Measurements from ENCODE around the gene MYCL.

MYCL gene

GRCh38 chr1:39901714-39902459, at the start of gene MYCL:
Gene MYCL, minus strand, starts transcription at chr1:39901917. Its CDS starts 483 bp downstream, at chr1:39901434.
- no peaks in the 10 kb centered on the region for H3K36me3 ChIP-seq (ENCODE audit: control insufficient read depth in 1 of 2, insufficient read depth in 2 of 2, low read length in 2 of 2)
- no peaks in the 10 kb centered on the region for H3K9me3 ChIP-seq (ENCODE audit: control insufficient read depth in 1 of 2, low read length in 2 of 2)
- H3K4me1 ChIP-seq (ENCODE audit: control insufficient read depth in 1 of 2, insufficient read depth in 2 of 2, low read length in 2 of 2): peaks cover 3 to 21% of the 10 kb centered on the region in 2 donors
- H3K4me3 ChIP-seq (ENCODE audit: low read depth in 1 of 2, low read length in 2 of 2): peak within 1 kb of the TSS; percentile 48 to 85
- no peak within 1 kb of the TSS for H3K27ac ChIP-seq (ENCODE audit: low read length)
- peaks cover 6% of the 10 kb centered on the region for H3K27me3 ChIP-seq (ENCODE audit: low read depth, low read length)

GRCh38 chr1:39949891-39950290, 48.2 kb upstream of the MYCL start:
- Histone ChIP-seq H3K4me1 (ENCODE audit: control insufficient read depth in 1 of 2, insufficient read depth in 2 of 2, low read length in 2 of 2) (peaks cover 4 to 28% of the 10 kb centered on the region in 2 donors), H3K9me3 (ENCODE audit: control insufficient read depth in 1 of 2, low read length in 2 of 2) (no peaks in the 10 kb centered on the region), H3K36me3 (ENCODE audit: control insufficient read depth in 1 of 2, insufficient read depth in 2 of 2, low read length in 2 of 2) (no peaks in the 10 kb centered on the region), H3K27me3 (ENCODE audit: low read depth, low read length) (no peaks in the 10 kb centered on the region), H3K4me3 (ENCODE audit: low read depth in 1 of 2, low read length in 2 of 2) (no peak overlapping the region), H3K27ac (ENCODE audit: low read length) (no peak overlapping the region)

- H3K4me3 ChIP-seq (ENCODE audit: low read depth in 1 of 2, low read length in 2 of 2): no peak overlapping the region
- no peaks in the 10 kb centered on the region for H3K9me3 ChIP-seq (ENCODE audit: control insufficient read depth in 1 of 2, low read length in 2 of 2)
- H3K36me3 ChIP-seq (ENCODE audit: control insufficient read depth in 1 of 2, insufficient read depth in 2 of 2, low read length in 2 of 2): no peaks in the 10 kb centered on the region
Measured at GRCh38 chr1:39947260-39947659, 45.5 kb upstream of the MYCL start.

GRCh38 chr1:39946216-39946615, 44.5 kb upstream of the MYCL start:
- Histone ChIP-seq H3K9me3 (ENCODE audit: control insufficient read depth in 1 of 2, low read length in 2 of 2) (no peaks in the 10 kb centered on the region), H3K4me1 (ENCODE audit: control insufficient read depth in 1 of 2, insufficient read depth in 2 of 2, low read length in 2 of 2) (peaks cover 0 to 5% of the 10 kb centered on the region in 2 donors), H3K27ac (ENCODE audit: low read length) (no peak overlapping the region), H3K27me3 (ENCODE audit: low read depth, low read length) (no peaks in the 10 kb centered on the region), H3K36me3 (ENCODE audit: control insufficient read depth in 1 of 2, insufficient read depth in 2 of 2, low read length in 2 of 2) (no peaks in the 10 kb centered on the region), H3K4me3 (ENCODE audit: low read depth in 1 of 2, low read length in 2 of 2) (no peak overlapping the region)

More at GRCh38 chr1:39947260-39947659, 45.5 kb upstream of the MYCL start:
- H3K27me3 ChIP-seq (ENCODE audit: low read depth, low read length): no peaks in the 10 kb centered on the region
- no peak overlapping the region for H3K27ac ChIP-seq (ENCODE audit: low read length)
- H3K4me1 ChIP-seq (ENCODE audit: control insufficient read depth in 1 of 2, insufficient read depth in 2 of 2, low read length in 2 of 2): peaks cover 0 to 13% of the 10 kb centered on the region in 2 donors

- Histone ChIP-seq H3K4me3 (ENCODE audit: low read depth in 1 of 2, low read length in 2 of 2) (no peak overlapping the region), H3K27me3 (ENCODE audit: low read depth, low read length) (no peaks in the 10 kb centered on the region), H3K9me3 (ENCODE audit: control insufficient read depth in 1 of 2, low read length in 2 of 2) (no peaks in the 10 kb centered on the region), H3K27ac (ENCODE audit: low read length) (no peak overlapping the region), H3K4me1 (ENCODE audit: control insufficient read depth in 1 of 2, insufficient read depth in 2 of 2, low read length in 2 of 2) (peaks cover 0 to 5% of the 10 kb centered on the region in 2 donors), H3K36me3 (ENCODE audit: control insufficient read depth in 1 of 2, insufficient read depth in 2 of 2, low read length in 2 of 2) (no peaks in the 10 kb centered on the region)
Measured at GRCh38 chr1:39944410-39945112, 42.8 kb upstream of the MYCL start.

GRCh38 chr1:39943471-39944290, 42.0 kb upstream of the MYCL start:
- no peaks in the 10 kb centered on the region for H3K9me3 ChIP-seq (ENCODE audit: control insufficient read depth in 1 of 2, low read length in 2 of 2)
- no peaks in the 10 kb centered on the region for H3K27me3 ChIP-seq (ENCODE audit: low read depth, low read length)
- H3K36me3 ChIP-seq (ENCODE audit: control insufficient read depth in 1 of 2, insufficient read depth in 2 of 2, low read length in 2 of 2): no peaks in the 10 kb centered on the region
- H3K4me3 ChIP-seq (ENCODE audit: low read depth in 1 of 2, low read length in 2 of 2): no peak overlapping the region
- no peak overlapping the region for H3K27ac ChIP-seq (ENCODE audit: low read length)
- peaks cover 0 to 5% of the 10 kb centered on the region in 2 donors for H3K4me1 ChIP-seq (ENCODE audit: control insufficient read depth in 1 of 2, insufficient read depth in 2 of 2, low read length in 2 of 2)

- no peaks in the 10 kb centered on the region for H3K27me3 ChIP-seq (ENCODE audit: low read depth, low read length)
Measured at GRCh38 chr1:39940980-39941871, 39.5 kb upstream of the MYCL start.

GRCh38 chr1:39940253-39940652, 38.5 kb upstream of the MYCL start:
- no peaks in the 10 kb centered on the region for H3K27me3 ChIP-seq (ENCODE audit: low read depth, low read length)
- no peak overlapping the region for H3K4me3 ChIP-seq (ENCODE audit: low read depth in 1 of 2, low read length in 2 of 2)
- peaks cover 4 to 8% of the 10 kb centered on the region in 2 donors for H3K4me1 ChIP-seq (ENCODE audit: control insufficient read depth in 1 of 2, insufficient read depth in 2 of 2, low read length in 2 of 2)
- H3K36me3 ChIP-seq (ENCODE audit: control insufficient read depth in 1 of 2, insufficient read depth in 2 of 2, low read length in 2 of 2): no peaks in the 10 kb centered on the region
- no peak overlapping the region for H3K27ac ChIP-seq (ENCODE audit: low read length)
- H3K9me3 ChIP-seq (ENCODE audit: control insufficient read depth in 1 of 2, low read length in 2 of 2): no peaks in the 10 kb centered on the region

More at GRCh38 chr1:39940980-39941871, 39.5 kb upstream of the MYCL start:
- no peak overlapping the region for H3K4me3 ChIP-seq (ENCODE audit: low read depth in 1 of 2, low read length in 2 of 2)
- H3K27ac ChIP-seq (ENCODE audit: low read length): no peak overlapping the region
- no peaks in the 10 kb centered on the region for H3K36me3 ChIP-seq (ENCODE audit: control insufficient read depth in 1 of 2, insufficient read depth in 2 of 2, low read length in 2 of 2)
- no peaks in the 10 kb centered on the region for H3K9me3 ChIP-seq (ENCODE audit: control insufficient read depth in 1 of 2, low read length in 2 of 2)
- peaks cover 4 to 8% of the 10 kb centered on the region in 2 donors for H3K4me1 ChIP-seq (ENCODE audit: control insufficient read depth in 1 of 2, insufficient read depth in 2 of 2, low read length in 2 of 2)

- Histone ChIP-seq H3K9me3 (ENCODE audit: control insufficient read depth in 1 of 2, low read length in 2 of 2) (no peaks in the 10 kb centered on the region), H3K36me3 (ENCODE audit: control insufficient read depth in 1 of 2, insufficient read depth in 2 of 2, low read length in 2 of 2) (no peaks in the 10 kb centered on the region), H3K27ac (ENCODE audit: low read length) (no peak overlapping the region), H3K27me3 (ENCODE audit: low read depth, low read length) (no peaks in the 10 kb centered on the region), H3K4me1 (ENCODE audit: control insufficient read depth in 1 of 2, insufficient read depth in 2 of 2, low read length in 2 of 2) (peaks cover 4 to 8% of the 10 kb centered on the region in 2 donors), H3K4me3 (ENCODE audit: low read depth in 1 of 2, low read length in 2 of 2) (no peak overlapping the region)
Measured at GRCh38 chr1:39938856-39939255, 37.1 kb upstream of the MYCL start.

GRCh38 chr1:39936724-39937491, 35.2 kb upstream of the MYCL start:
- peak overlapping the region; percentile 22 for H3K27ac ChIP-seq (ENCODE audit: low read length)
- no peaks in the 10 kb centered on the region for H3K27me3 ChIP-seq (ENCODE audit: low read depth, low read length)
- H3K9me3 ChIP-seq (ENCODE audit: control insufficient read depth in 1 of 2, low read length in 2 of 2): no peaks in the 10 kb centered on the region
- H3K4me1 ChIP-seq (ENCODE audit: control insufficient read depth in 1 of 2, insufficient read depth in 2 of 2, low read length in 2 of 2): peaks cover 4 to 8% of the 10 kb centered on the region in 2 donors
- no peak overlapping the region for H3K4me3 ChIP-seq (ENCODE audit: low read depth in 1 of 2, low read length in 2 of 2)
- no peaks in the 10 kb centered on the region for H3K36me3 ChIP-seq (ENCODE audit: control insufficient read depth in 1 of 2, insufficient read depth in 2 of 2, low read length in 2 of 2)

Data from muscle layer of duodenum (tissue), 2 donors.